ENCODE results near the gene ELP4. TPM values are rescaled to one million over a fixed set of nuclear protein-coding genes. Genes with fewer than 3 reads are reported as not detected.

Gene ELP4
- total and polyA plus RNA-seq, 2 experiments from 2014 or later, result 28.2 to 38.3 TPM

- H3K4me2 ChIP-seq, result no peak overlapping the region
- ATAC-seq, result no peak
- Mint-ChIP-seq H3K9me3 (no peaks in the 10 kb centered on the region), H3K27ac (no peak overlapping the region), H3K4me1 (no peaks in the 10 kb centered on the region), H3K4me3 (no peak overlapping the region), H3K27me3 (ENCODE audit: insufficient read depth, low read depth, poor library complexity) (peaks cover under 1% of the 10 kb centered on the region), H3K36me3 (ENCODE audit: low read depth) (peaks cover 3% of the 10 kb centered on the region; the same call in 1 of the 3 replicates)
- DNase-seq (ENCODE audit: low spot score), result no peak
- no peak overlapping the region for H3K4me3 ChIP-seq
- no peaks in the 10 kb centered on the region for H3F3A ChIP-seq (replicated peaks; ENCODE audit: low read depth)
- H2AFZ ChIP-seq, result no peak overlapping the region
- H3K79me2 ChIP-seq (replicated peaks; ENCODE audit: insufficient read depth), result no peaks in the 10 kb centered on the region
- H3K36me3 ChIP-seq (ENCODE audit: insufficient read depth), result no peaks in the 10 kb centered on the region
- H3K27me3 ChIP-seq (ENCODE audit: insufficient read depth), result no peaks in the 10 kb centered on the region
- H3K9me2 ChIP-seq (ENCODE audit: insufficient read depth), result no peaks in the 10 kb centered on the region
- H4K20me1 ChIP-seq (replicated peaks; ENCODE audit: insufficient read depth), result no peaks in the 10 kb centered on the region
- H3K27ac ChIP-seq (ENCODE audit: low read depth), result no peak overlapping the region
- TF ChIP-seq POLR2AphosphoS5 (IDR thresholded peaks at IDR 0.05; ENCODE audit: low read depth) (no peak), REST (IDR thresholded peaks at IDR 0.05; ENCODE audit: unreplicated experiment) (no peak)
- TF ChIP-seq, protein P1, sequence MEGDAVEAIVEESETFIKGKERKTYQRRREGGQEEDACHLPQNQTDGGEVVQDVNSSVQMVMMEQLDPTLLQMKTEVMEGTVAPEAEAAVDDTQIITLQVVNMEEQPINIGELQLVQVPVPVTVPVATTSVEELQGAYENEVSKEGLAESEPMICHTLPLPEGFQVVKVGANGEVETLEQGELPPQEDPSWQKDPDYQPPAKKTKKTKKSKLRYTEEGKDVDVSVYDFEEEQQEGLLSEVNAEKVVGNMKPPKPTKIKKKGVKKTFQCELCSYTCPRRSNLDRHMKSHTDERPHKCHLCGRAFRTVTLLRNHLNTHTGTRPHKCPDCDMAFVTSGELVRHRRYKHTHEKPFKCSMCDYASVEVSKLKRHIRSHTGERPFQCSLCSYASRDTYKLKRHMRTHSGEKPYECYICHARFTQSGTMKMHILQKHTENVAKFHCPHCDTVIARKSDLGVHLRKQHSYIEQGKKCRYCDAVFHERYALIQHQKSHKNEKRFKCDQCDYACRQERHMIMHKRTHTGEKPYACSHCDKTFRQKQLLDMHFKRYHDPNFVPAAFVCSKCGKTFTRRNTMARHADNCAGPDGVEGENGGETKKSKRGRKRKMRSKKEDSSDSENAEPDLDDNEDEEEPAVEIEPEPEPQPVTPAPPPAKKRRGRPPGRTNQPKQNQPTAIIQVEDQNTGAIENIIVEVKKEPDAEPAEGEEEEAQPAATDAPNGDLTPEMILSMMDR (conservative IDR thresholded peaks at IDR 0.05; ENCODE audit: low read depth in 2 of 2), result no peak
- no peaks in the 10 kb centered on the region for H3K4me1 ChIP-seq (ENCODE audit: insufficient read depth)
These were observed 20.1 kb downstream of the ELP4 start for GRCh38 chr11:31529701-31530100.

DNA sequence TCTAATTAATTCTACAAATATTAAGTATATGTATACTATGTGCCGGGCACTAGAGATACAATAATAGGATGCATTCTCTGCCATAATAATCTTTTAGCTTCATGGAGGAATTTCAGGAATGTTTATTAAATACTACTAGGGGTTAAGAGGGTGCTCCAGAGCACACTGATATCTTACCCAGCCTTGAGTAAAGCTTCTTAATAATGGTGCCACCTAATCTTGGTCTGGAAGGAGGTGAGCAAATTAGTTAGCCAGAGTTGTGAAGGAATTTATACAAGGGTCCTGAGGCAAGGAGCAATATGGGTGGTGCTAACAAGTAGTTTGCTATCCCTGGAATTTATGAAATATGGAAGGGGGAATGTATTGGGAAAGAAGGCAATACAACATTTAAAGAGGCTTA, 21.7 kb downstream of the ELP4 start:
- Histone ChIP-seq H3F3A (replicated peaks; ENCODE audit: low read depth) (no peaks in the 10 kb centered on the region), H3K4me2 (no peak overlapping the region), H3K36me3 (ENCODE audit: insufficient read depth) (no peaks in the 10 kb centered on the region), H3K79me2 (replicated peaks; ENCODE audit: insufficient read depth) (no peaks in the 10 kb centered on the region), H3K4me1 (ENCODE audit: insufficient read depth) (no peaks in the 10 kb centered on the region), H4K20me1 (replicated peaks; ENCODE audit: insufficient read depth) (0 out of 2 replicates have a peak, but pooled peaks cover 4% of the 10 kb centered on the region), H3K27me3 (ENCODE audit: insufficient read depth) (no peaks in the 10 kb centered on the region), H3K9me2 (ENCODE audit: insufficient read depth) (no peaks in the 10 kb centered on the region), H2AFZ (no peak overlapping the region), H3K4me3 (no peak overlapping the region), H3K27ac (ENCODE audit: low read depth) (no peak overlapping the region)
- DNase-seq (ENCODE audit: low spot score) (no peak), ATAC-seq (no peak)
- H3K36me3 Mint-ChIP-seq (ENCODE audit: low read depth), result peaks cover 3% of the 10 kb centered on the region; the same call in 1 of the 3 replicates
- no peaks in the 10 kb centered on the region for H3K9me3 Mint-ChIP-seq
- no peak overlapping the region for H3K4me3 Mint-ChIP-seq
- no peaks in the 10 kb centered on the region for H3K4me1 Mint-ChIP-seq
- H3K27ac Mint-ChIP-seq, result no peak overlapping the region
- H3K27me3 Mint-ChIP-seq (ENCODE audit: insufficient read depth, low read depth, poor library complexity), result no peaks in the 10 kb centered on the region
- TF ChIP-seq ZNF114 (CRISPR knock-in tag; IDR thresholded peaks at IDR 0.05) (no peak), EZH2phosphoT487 (IDR thresholded peaks at IDR 0.05; ENCODE audit: unreplicated experiment) (no peak)
- TF ChIP-seq, protein P1 (conservative IDR thresholded peaks at IDR 0.05; ENCODE audit: low read depth in 2 of 2), result no peak
- TF ChIP-seq, protein P2, sequence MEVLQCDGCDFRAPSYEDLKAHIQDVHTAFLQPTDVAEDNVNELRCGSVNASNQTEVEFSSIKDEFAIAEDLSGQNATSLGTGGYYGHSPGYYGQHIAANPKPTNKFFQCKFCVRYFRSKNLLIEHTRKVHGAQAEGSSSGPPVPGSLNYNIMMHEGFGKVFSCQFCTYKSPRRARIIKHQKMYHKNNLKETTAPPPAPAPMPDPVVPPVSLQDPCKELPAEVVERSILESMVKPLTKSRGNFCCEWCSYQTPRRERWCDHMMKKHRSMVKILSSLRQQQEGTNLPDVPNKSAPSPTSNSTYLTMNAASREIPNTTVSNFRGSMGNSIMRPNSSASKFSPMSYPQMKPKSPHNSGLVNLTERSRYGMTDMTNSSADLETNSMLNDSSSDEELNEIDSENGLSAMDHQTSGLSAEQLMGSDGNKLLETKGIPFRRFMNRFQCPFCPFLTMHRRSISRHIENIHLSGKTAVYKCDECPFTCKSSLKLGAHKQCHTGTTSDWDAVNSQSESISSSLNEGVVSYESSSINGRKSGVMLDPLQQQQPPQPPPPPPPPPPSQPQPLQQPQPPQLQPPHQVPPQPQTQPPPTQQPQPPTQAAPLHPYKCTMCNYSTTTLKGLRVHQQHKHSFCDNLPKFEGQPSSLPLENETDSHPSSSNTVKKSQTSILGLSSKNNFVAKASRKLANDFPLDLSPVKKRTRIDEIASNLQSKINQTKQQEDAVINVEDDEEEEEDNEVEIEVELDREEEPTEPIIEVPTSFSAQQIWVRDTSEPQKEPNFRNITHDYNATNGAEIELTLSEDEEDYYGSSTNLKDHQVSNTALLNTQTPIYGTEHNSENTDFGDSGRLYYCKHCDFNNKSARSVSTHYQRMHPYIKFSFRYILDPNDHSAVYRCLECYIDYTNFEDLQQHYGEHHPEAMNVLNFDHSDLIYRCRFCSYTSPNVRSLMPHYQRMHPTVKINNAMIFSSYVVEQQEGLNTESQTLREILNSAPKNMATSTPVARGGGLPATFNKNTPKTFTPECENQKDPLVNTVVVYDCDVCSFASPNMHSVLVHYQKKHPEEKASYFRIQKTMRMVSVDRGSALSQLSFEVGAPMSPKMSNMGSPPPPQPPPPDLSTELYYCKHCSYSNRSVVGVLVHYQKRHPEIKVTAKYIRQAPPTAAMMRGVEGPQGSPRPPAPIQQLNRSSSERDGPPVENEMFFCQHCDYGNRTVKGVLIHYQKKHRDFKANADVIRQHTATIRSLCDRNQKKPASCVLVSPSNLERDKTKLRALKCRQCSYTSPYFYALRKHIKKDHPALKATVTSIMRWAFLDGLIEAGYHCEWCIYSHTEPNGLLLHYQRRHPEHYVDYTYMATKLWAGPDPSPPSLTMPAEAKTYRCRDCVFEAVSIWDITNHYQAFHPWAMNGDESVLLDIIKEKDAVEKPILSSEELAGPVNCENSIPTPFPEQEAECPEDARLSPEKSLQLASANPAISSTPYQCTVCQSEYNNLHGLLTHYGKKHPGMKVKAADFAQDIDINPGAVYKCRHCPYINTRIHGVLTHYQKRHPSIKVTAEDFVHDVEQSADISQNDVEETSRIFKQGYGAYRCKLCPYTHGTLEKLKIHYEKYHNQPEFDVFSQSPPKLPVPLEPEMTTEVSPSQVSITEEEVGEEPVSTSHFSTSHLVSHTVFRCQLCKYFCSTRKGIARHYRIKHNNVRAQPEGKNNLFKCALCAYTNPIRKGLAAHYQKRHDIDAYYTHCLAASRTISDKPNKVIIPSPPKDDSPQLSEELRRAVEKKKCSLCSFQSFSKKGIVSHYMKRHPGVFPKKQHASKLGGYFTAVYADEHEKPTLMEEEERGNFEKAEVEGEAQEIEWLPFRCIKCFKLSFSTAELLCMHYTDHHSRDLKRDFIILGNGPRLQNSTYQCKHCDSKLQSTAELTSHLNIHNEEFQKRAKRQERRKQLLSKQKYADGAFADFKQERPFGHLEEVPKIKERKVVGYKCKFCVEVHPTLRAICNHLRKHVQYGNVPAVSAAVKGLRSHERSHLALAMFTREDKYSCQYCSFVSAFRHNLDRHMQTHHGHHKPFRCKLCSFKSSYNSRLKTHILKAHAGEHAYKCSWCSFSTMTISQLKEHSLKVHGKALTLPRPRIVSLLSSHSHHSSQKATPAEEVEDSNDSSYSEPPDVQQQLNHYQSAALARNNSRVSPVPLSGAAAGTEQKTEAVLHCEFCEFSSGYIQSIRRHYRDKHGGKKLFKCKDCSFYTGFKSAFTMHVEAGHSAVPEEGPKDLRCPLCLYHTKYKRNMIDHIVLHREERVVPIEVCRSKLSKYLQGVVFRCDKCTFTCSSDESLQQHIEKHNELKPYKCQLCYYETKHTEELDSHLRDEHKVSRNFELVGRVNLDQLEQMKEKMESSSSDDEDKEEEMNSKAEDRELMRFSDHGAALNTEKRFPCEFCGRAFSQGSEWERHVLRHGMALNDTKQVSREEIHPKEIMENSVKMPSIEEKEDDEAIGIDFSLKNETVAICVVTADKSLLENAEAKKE (CRISPR knock-in tag; IDR thresholded peaks at IDR 0.05), result no peak
